Duodenal mucosa (tissue), 2 donors: ENCODE data around the gene MTHFD1L.

Experiments
- H3K27ac ChIP-seq: one replicate; pipeline ENCODE4 v1.7.0; 2013; ENCODE audit warnings: low read depth, low read length
- H3K27me3 ChIP-seq, 2 donors: one replicate each; pipeline ENCODE4 v1.7.0; 2013; ENCODE audit warnings: low read length in 2 of 2, control low read depth in 1 of 2; ENCODE audit not compliant: insufficient read depth in 2 of 2, control insufficient read depth in 1 of 2
- H3K36me3 ChIP-seq, 2 donors: one replicate each; pipeline ENCODE4 v1.7.0; 2013; ENCODE audit warnings: low read length in 2 of 2, control low read depth in 1 of 2; ENCODE audit not compliant: insufficient read depth in 2 of 2, control insufficient read depth in 1 of 2
- H3K4me1 ChIP-seq, 2 donors: one replicate each; pipeline ENCODE4 v1.7.0; 2013; ENCODE audit warnings: low read length in 2 of 2, control low read depth in 1 of 2; ENCODE audit not compliant: insufficient read depth in 2 of 2, control insufficient read depth in 1 of 2
- H3K4me3 ChIP-seq, 2 donors: one replicate each; pipeline ENCODE4 v1.7.0; 2013; ENCODE audit warnings: low read length in 2 of 2, low read depth in 1 of 2
- H3K9ac ChIP-seq, 2 donors: one replicate each; pipeline ENCODE4 v1.7.0; 2013; ENCODE audit warnings: low read length in 2 of 2, low read depth in 1 of 2
- H3K9me3 ChIP-seq, 2 donors: one replicate each; pipeline ENCODE4 v1.7.0; 2013; ENCODE audit warnings: low read length in 2 of 2, control low read depth in 1 of 2; ENCODE audit not compliant: control insufficient read depth in 1 of 2

Gene MTHFD1L

GRCh38 chr6:150959166-150959565 is 93.7 kb downstream of the MTHFD1L start:
- Histone ChIP-seq H3K4me3 (no peak overlapping the region), H3K36me3 (peaks cover 0 to 3% of the 10 kb centered on the region in 2 donors), H3K9me3 (no peaks in the 10 kb centered on the region), H3K4me1 (peaks cover 0 to 8% of the 10 kb centered on the region in 2 donors), H3K27ac (no peak overlapping the region), H3K27me3 (no peaks in the 10 kb centered on the region), H3K9ac (no peak overlapping the region)

GRCh38 chr6:150962436-150962835 is 96.9 kb downstream of the MTHFD1L start:
- H3K36me3 ChIP-seq: peaks cover 2 to 3% of the 10 kb centered on the region in 2 donors
- no peak overlapping the region for H3K4me3 ChIP-seq
- H3K4me1 ChIP-seq: peaks cover 0 to 8% of the 10 kb centered on the region in 2 donors
- H3K27ac ChIP-seq: no peak overlapping the region
- H3K27me3 ChIP-seq: no peaks in the 10 kb centered on the region
- no peaks in the 10 kb centered on the region for H3K9me3 ChIP-seq
- no peak overlapping the region for H3K9ac ChIP-seq

- H3K4me1 ChIP-seq: peaks cover 0 to 1% of the 10 kb centered on the region in 2 donors
- H3K27ac ChIP-seq: no peak overlapping the region
- H3K9me3 ChIP-seq: no peaks in the 10 kb centered on the region
- peaks cover under 1 to 2% of the 10 kb centered on the region in 2 donors for H3K36me3 ChIP-seq
- no peak overlapping the region for H3K9ac ChIP-seq
- H3K4me3 ChIP-seq: no peak overlapping the region
- no peaks in the 10 kb centered on the region for H3K27me3 ChIP-seq
Measured at GRCh38 chr6:150964765-150965164, 99.3 kb downstream of the MTHFD1L start.

GRCh38 chr6:150966786-150967185 is 101.3 kb downstream of the MTHFD1L start:
- no peaks in the 10 kb centered on the region for H3K4me1 ChIP-seq
- no peaks in the 10 kb centered on the region for H3K27me3 ChIP-seq
- H3K9me3 ChIP-seq: no peaks in the 10 kb centered on the region
- no peak overlapping the region for H3K9ac ChIP-seq
- H3K27ac ChIP-seq: no peak overlapping the region
- peaks cover 0 to 2% of the 10 kb centered on the region in 2 donors for H3K36me3 ChIP-seq
- H3K4me3 ChIP-seq: no peak overlapping the region

- Histone ChIP-seq H3K27ac (no peak overlapping the region), H3K27me3 (no peaks in the 10 kb centered on the region), H3K9ac (no peak overlapping the region), H3K36me3 (peaks cover 0 to 6% of the 10 kb centered on the region in 2 donors), H3K4me3 (no peak overlapping the region), H3K4me1 (no peaks in the 10 kb centered on the region), H3K9me3 (no peaks in the 10 kb centered on the region)
Measured at GRCh38 chr6:150967381-150967780, 101.9 kb downstream of the MTHFD1L start.

DNA sequence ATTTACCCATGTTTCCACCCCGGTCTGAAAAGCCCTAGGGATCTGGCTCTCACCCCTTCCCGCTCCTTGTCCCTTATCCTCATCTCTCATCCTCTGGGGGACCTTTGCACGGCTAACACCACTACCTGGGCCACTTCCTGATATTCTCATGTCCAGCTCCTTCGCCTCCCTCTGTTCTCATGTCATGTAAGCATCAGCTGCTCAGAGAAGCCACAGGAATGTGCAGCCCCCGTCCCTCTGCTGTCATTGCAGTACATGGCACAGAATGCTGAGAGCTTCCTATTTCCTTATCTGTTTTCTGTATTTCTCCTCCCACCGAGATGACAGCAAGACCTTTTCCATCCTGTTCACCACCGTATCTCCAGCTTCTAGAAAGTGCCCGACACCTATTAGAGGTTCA is 102.4 kb downstream of the MTHFD1L start:
- Histone ChIP-seq H3K9ac (no peak overlapping the region), H3K4me3 (no peak overlapping the region), H3K27ac (no peak overlapping the region), H3K9me3 (no peaks in the 10 kb centered on the region), H3K36me3 (peaks cover 0 to 7% of the 10 kb centered on the region in 2 donors), H3K4me1 (no peaks in the 10 kb centered on the region), H3K27me3 (no peaks in the 10 kb centered on the region)

GRCh38 chr6:150969901-150970300 is 104.4 kb downstream of the MTHFD1L start:
- no peak overlapping the region for H3K4me3 ChIP-seq
- H3K9me3 ChIP-seq: no peaks in the 10 kb centered on the region
- peaks cover 0 to 7% of the 10 kb centered on the region in 2 donors for H3K36me3 ChIP-seq
- H3K4me1 ChIP-seq: no peaks in the 10 kb centered on the region
- H3K27me3 ChIP-seq: no peaks in the 10 kb centered on the region
- no peak overlapping the region for H3K9ac ChIP-seq
- H3K27ac ChIP-seq: no peak overlapping the region

DNA sequence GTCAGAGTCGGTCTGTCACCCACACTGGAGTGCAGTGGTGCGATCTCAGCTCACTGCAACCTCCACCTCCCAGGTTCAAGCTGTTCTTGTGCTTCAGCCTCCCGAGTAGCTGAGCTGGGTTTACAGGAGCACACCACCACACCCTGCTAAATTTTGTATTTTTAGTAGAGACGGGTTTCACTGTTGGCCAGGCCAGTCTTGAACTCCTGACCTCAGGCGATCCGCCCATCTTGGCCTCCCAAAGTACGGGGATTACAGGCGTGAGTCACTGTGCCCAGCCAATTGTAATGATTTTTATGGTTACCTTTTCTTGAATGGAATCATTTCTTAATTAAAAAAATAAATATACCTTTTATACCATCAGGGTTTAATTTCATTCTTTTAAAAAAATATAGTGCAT is 105.7 kb downstream of the MTHFD1L start:
- Histone ChIP-seq H3K4me1 (no peaks in the 10 kb centered on the region), H3K36me3 (peaks cover 0 to 5% of the 10 kb centered on the region in 2 donors), H3K9ac (no peak overlapping the region), H3K4me3 (no peak overlapping the region), H3K9me3 (no peaks in the 10 kb centered on the region), H3K27me3 (no peaks in the 10 kb centered on the region), H3K27ac (no peak overlapping the region)

DNA sequence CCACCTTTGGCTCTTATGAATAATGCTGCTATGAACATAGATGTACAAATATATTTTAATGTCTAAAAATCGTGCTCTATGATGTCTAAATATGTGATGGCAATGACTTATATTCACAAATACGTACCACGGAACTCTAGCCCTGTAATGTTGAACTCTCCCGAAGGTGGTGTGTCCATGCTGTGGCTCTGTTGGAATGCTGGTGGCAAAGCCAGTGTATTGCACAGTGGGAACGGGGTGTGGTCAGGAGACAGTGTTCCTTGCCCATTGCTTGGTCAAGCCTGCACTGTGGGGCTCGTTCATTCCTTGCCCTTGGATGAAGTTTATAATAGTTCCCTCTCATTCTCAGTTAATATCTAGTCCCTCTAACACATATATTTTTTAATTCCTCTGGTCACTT is 109.6 kb downstream of the MTHFD1L start:
- Histone ChIP-seq H3K36me3 (peaks cover 0 to 5% of the 10 kb centered on the region in 2 donors), H3K4me1 (no peaks in the 10 kb centered on the region), H3K9me3 (no peaks in the 10 kb centered on the region), H3K27ac (no peak overlapping the region), H3K27me3 (no peaks in the 10 kb centered on the region), H3K4me3 (no peak overlapping the region), H3K9ac (no peak overlapping the region)

DNA sequence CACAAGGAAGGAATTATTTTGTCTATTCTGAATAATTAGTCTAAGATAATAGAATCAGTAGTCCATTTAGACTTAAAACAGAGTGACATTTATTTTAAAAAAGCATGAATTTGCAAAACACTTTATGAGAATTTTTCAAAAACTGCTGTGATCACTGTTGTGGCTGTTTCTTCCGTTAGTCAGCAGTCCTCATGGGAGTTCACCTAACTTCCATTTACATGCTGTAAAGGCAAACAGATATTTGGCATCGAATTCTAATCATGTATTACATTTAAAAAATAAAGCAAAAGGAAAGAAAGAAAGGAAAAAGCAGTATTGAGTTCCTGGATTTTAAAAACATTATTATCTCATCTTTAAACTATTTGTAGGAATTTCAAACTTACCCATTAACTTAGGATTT is 111.8 kb downstream of the MTHFD1L start:
- H3K27ac ChIP-seq: no peak overlapping the region
- no peaks in the 10 kb centered on the region for H3K27me3 ChIP-seq
- H3K4me3 ChIP-seq: no peak overlapping the region
- peaks cover 0 to 2% of the 10 kb centered on the region in 2 donors for H3K36me3 ChIP-seq
- no peak overlapping the region for H3K9ac ChIP-seq
- H3K4me1 ChIP-seq: no peaks in the 10 kb centered on the region
- H3K9me3 ChIP-seq: no peaks in the 10 kb centered on the region

DNA sequence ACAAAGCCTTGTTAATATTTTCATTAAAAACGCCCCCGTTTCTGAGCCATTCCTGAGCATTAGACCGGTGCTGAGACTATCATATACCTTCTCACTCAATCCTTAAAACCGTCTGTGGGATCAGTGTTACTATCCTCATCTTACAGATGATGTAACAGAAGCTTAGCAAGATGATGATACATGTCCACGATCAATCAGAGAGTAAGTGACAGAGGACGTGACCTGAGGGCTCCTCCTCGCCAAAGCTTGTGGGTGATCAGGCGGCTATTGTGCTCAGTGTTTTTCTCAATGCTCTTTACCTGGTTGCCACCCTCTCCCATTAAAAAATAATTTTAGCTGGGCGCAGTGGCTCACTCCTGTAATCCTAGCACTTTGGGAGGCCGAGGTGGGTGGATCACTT is 113.1 kb downstream of the MTHFD1L start:
- H3K27me3 ChIP-seq: no peaks in the 10 kb centered on the region
- H3K27ac ChIP-seq: no peak overlapping the region
- no peaks in the 10 kb centered on the region for H3K36me3 ChIP-seq
- H3K9ac ChIP-seq: no peak overlapping the region
- H3K4me1 ChIP-seq: no peaks in the 10 kb centered on the region
- H3K4me3 ChIP-seq: no peak overlapping the region
- H3K9me3 ChIP-seq: no peaks in the 10 kb centered on the region
